K562 (cell line): ENCODE data around the gene P3H1. TPM values are rescaled to one million over a fixed set of nuclear protein-coding genes. Genes with fewer than 3 reads are reported as not detected.
A peak's percentile ranks its signal among the peaks of the same experiment; 100 is the strongest.
"Not testable (repeated sequence)": the region's sequence is repeated elsewhere in the genome, so short reads cannot be mapped to it uniquely, and the experiment has no call there.

Experiments
- ATAC-seq: fragments of 200-7000 bp; cut with Tn5 transposase; 3 replicates; pipeline ENCODE4 v1.9.1; 2020; ENCODE audit warnings: moderate library complexity
- BruUV-seq: library from RNA; stranded (reverse); fragments of 400-500 nt; replicated peaks from 2 replicates; lab custom pipeline; 2021; lab: Mats Ljungman, UMichigan
- CTCF ChIA-PET: fragments of 300-600 bp; formaldehyde crosslinking; extraction: SDS; loops from one replicate; lab custom pipeline; 2021; ENCODE audit warnings: low intra/inter-chr PET ratio; lab: Yijun Ruan, JAX
- POLR2A ChIA-PET: fragments of 300-600, 350-650 bp; sonication (Branson Sonifier 250); formaldehyde crosslinking; extraction: SDS; loops from one replicate; lab custom pipeline; 2021; ENCODE audit warnings: antibody characterized with exemption, inconsistent platforms; lab: Yijun Ruan, JAX
- DNase-seq, 4 experiments: peaks; one replicate each; pipeline versions ENCODE4 v3.0.0 to v3.0.0-alpha.2; 2011 to 2018; ENCODE audit warnings: low spot score in 3 of 4, mixed read lengths in 3 of 4; ENCODE audit errors: extremely low read depth in 1 of 4
- FAIRE-seq: peaks from 2 replicates; lab custom pipeline; 2011; peaks lifted over from hg19 to GRCh38; lab: Jason Lieb, UNC
- H2AFZ ChIP-seq: 2 replicates; pipeline ENCODE4 v1.6.0; 2011; ENCODE audit warnings: low read depth, low read length, control low read depth, inconsistent platforms
- H3K27ac ChIP-seq: fragments of 200-600 bp; 3 replicates; pipeline ENCODE4 v1.8.0; 2011; ENCODE audit warnings: low read depth, mild to moderate bottlenecking, control low read depth, inconsistent platforms, low read length, moderate library complexity, mixed read lengths; ENCODE audit errors: extremely low read depth
- H3K27me3 ChIP-seq, 2 experiments: fragments of 300-600 bp in 1 of 2; 2 replicates in 1 of 2; 3 replicates in 1 of 2; pipeline versions ENCODE4 v1.6.0 to v1.8.0; 2011; ENCODE audit warnings: inconsistent platforms in 2 of 2, low read length in 2 of 2, mild to moderate bottlenecking in 1 of 2, mixed read lengths in 1 of 2, moderate library complexity in 1 of 2; ENCODE audit not compliant: control insufficient read depth in 2 of 2, insufficient read depth in 2 of 2
- H3K36me3 ChIP-seq: fragments of 300-600 bp; 3 replicates; pipeline ENCODE4 v1.8.0; 2011; ENCODE audit warnings: mild to moderate bottlenecking, low read length, inconsistent platforms; ENCODE audit not compliant: control insufficient read depth, insufficient read depth
- H3K4me1 ChIP-seq, 2 experiments: fragments of 200-600 bp in 1 of 2; replicated peaks in 1 of 2; 2 replicates in 1 of 2; 3 replicates in 1 of 2; pipeline versions ENCODE4 v1.5.1 to v1.8.0; 2011; ENCODE audit warnings: inconsistent platforms in 2 of 2, low read length in 2 of 2, mild to moderate bottlenecking in 1 of 2, mixed read lengths in 1 of 2, moderate library complexity in 1 of 2; ENCODE audit not compliant: control insufficient read depth in 2 of 2, insufficient read depth in 2 of 2
- H3K4me2 ChIP-seq: 2 replicates; pipeline ENCODE4 v1.6.1; 2011; ENCODE audit warnings: low read length, control low read depth, inconsistent platforms, mixed read lengths; ENCODE audit not compliant: insufficient read depth
- H3K4me3 ChIP-seq: fragments of 200-600 bp; sonication (generic), shearing (Covaris generic); 2 replicates; pipeline ENCODE4 v1.5.1; 2016; ENCODE audit warnings: control low read depth, inconsistent platforms
- H3K79me2 ChIP-seq: fragments of 200-600 bp; 3 replicates; pipeline ENCODE4 v1.8.0; 2011; ENCODE audit warnings: low read length, inconsistent platforms; ENCODE audit not compliant: control insufficient read depth, insufficient read depth
- H3K9ac ChIP-seq, 2 experiments: 2 replicates each; pipeline versions ENCODE4 v1.6.0 to v1.6.1; 2011; ENCODE audit warnings: low read depth in 2 of 2, low read length in 2 of 2, control low read depth in 1 of 2, inconsistent platforms in 1 of 2, mild to moderate bottlenecking in 1 of 2, mixed read lengths in 1 of 2; ENCODE audit not compliant: insufficient read depth in 1 of 2
- H3K9me1 ChIP-seq: one replicate; pipeline ENCODE4 v1.6.0; 2011; ENCODE audit warnings: inconsistent platforms, mild to moderate bottlenecking, low read length, moderate library complexity; ENCODE audit not compliant: control insufficient read depth, insufficient read depth
- H3K9me3 ChIP-seq: replicated peaks from 2 replicates; pipeline ENCODE4 v1.5.1; 2011; ENCODE audit warnings: low read depth, low read length, inconsistent platforms; ENCODE audit not compliant: control insufficient read depth, insufficient read depth
- H4K20me1 ChIP-seq: replicated peaks from 2 replicates; pipeline ENCODE4 v1.6.1; 2011; ENCODE audit warnings: low read length, inconsistent platforms, mixed read lengths; ENCODE audit not compliant: control insufficient read depth, insufficient read depth
- CTCF ChIP-seq, 3 experiments: IDR thresholded peaks in 2 of 3; conservative IDR thresholded peaks in 1 of 3; 2 replicates each; pipeline ENCODE4 v1.5.1; 2011 to 2012; ENCODE audit warnings: low read length in 3 of 3, mild to moderate bottlenecking in 3 of 3, control low read depth in 2 of 3, improper control_type of control experiment in 1 of 3, inconsistent platforms in 1 of 3, low read depth in 1 of 3, mixed read lengths in 1 of 3, moderate library complexity in 1 of 3; ENCODE audit not compliant: insufficient read depth in 2 of 3
- ZNF121 ChIP-seq: sonication (generic); formaldehyde crosslinking; conservative IDR thresholded peaks from 2 replicates; pipeline ENCODE4 v1.8.0; 2022; ENCODE audit warnings: missing genetic modification reagents
- WGBS: fragments of 100-300 bp; shearing (Covaris generic); methylation state at CpG from one replicate; pipeline ENCODE4 v1.1.6; 2016; ENCODE audit warnings: low coverage, mixed read lengths; ENCODE audit not compliant: insufficient coverage; ENCODE audit errors: missing lambda C conversion rate; 5-methylcytosine and 5-hydroxymethylcytosine counted together
- in situ Hi-C: fragments of 300-500 bp; cut with MboI; formaldehyde crosslinking; loops from 4 replicates; pipeline ENCODE4 v1.15.0; 2018; ENCODE audit warnings: inconsistent platforms, mixed read lengths
- intact Hi-C: fragments of 100-400 bp; cut with micrococcal nuclease; formaldehyde crosslinking; loops from 2 replicates; pipeline ENCODE4 v1.14.2; 2022
- polyA plus RNA-seq, 8 experiments: library from polyadenylated mRNA; depleted of rRNA in 4 of 8; stranded (reverse) in 5 of 8; unstranded in 3 of 8; fragments of >200 nt; fragmentation: Nextera tagmentation in 2 of 8; fragmentation: Illumina TruSeq in 1 of 8; extraction: Ambion mirVana in 2 of 8; extraction: Trizol in 1 of 8; gene quantifications; 2 replicates each; pipeline versions ENCODE4 v1.2.1 to v1.2.3, GENCODE V29; 2011 to 2014; ENCODE audit warnings: inconsistent platforms in 1 of 8, missing spikeins in 1 of 8
- total RNA-seq, 7 experiments: library from RNA; depleted of rRNA in 6 of 7; stranded (reverse); fragments of >200 nt in 6 of 7; fragmentation: Illumina TruSeq in 2 of 7; extraction: Trizol in 2 of 7; gene quantifications; 2 replicates each; pipeline versions ENCODE4 v1.2.1 to v1.2.3, GENCODE V29; 2011 to 2021; ENCODE audit warnings: low replicate concordance in 1 of 7

The P3H1 gene
- total and polyA plus RNA-seq, 9 of the 15 experiments (the other 6 are each of a cell fraction or from before 2014, with no cell fraction given), result 1.7 to 81.7 (median 45.7) TPM

GRCh38 chr1:42730002-42730401 lies 36.8 kb downstream of the P3H1 start (continued):
- peak; percentile 39 to 59 (median 45); a peak in 5 of 6 replicates for TF ChIP-seq CTCF (IDR thresholded peaks at IDR 0.05 in 2 of 3, conservative IDR thresholded peaks at IDR 0.05 in 1 of 3; ENCODE audit: insufficient read depth in 2 of 3, low read depth in 1 of 3, low read length in 3 of 3)

GRCh38 chr1:42725820-42726219 lies 41.0 kb downstream of the P3H1 start:
- H3K79me2 ChIP-seq, DNase-seq, CTCF ChIA-PET, H3K4me1 ChIP-seq, FAIRE-seq, H2AFZ ChIP-seq, H3K4me2 ChIP-seq, H3K9me3 ChIP-seq, H3K36me3 ChIP-seq, ATAC-seq, H3K27me3 ChIP-seq, H3K4me3 ChIP-seq, H3K27ac ChIP-seq, H3K9ac ChIP-seq, intact Hi-C loops, H4K20me1 ChIP-seq, BruUV-seq, H3K9me1 ChIP-seq: not testable (repeated sequence)
- in situ Hi-C loops, result loop anchor here (25.0 kb wide), 1 partner anchor 139 kb away; no protein-coding TSS in a partner anchor
- peak; percentile 30; the same call in 1 of the 2 replicates for TF ChIP-seq ZNF121
- POLR2A ChIA-PET, result interaction anchor here (1.0 kb wide), 1 partner anchor 23 kb away, joined by 3 read pairs; no protein-coding TSS in a partner anchor
- 81% methylated on average over 4 of the region's 4 CpGs for WGBS
